Measurements from ENCODE around the gene SBNO2.
"Not testable (repeated sequence)": the region's sequence is repeated elsewhere in the genome, so short reads cannot be mapped to it uniquely, and the experiment has no call there.

The SBNO2 gene

DNA sequence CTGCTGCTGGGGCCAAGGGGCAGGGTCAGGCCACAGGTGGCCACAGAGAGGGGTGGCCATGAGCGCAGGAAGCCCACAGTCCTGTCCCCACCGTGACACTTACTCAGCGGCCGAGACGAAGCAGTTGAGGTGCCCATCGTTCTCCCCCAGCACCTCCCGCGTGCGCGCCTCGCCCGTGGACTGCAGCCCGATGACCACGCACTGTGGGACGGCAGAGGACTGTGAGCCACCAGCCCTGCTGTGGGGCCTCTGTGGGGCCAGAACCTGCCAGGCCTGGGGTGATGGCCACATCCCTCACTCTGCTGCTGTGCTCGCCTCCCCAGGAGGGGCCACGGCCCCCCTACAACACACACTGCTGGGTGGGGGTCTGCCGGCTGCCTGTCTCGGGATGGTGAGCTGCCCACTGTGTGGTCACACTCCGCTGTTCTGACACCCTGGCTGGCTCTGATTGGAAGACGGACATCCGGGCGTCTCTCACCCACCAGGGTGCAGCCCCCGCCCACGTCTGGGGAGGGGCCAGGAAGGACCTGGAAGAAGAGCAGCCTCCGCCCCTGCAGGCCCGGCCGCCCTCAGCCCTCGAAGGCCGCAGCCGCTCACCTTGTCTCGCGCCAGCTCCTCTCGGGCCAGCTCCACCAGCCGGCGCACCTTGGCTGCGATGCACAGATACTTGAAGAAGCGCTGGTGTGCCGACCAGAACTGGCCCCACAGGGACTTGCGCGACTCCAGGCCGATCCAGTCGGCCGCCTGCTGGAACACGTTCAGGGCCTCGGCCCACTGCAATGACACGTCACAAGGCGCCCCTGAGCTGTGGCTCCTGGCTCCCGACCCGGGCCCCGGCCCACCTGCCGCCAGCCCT is 57.1 kb downstream of the SBNO2 start:
- no peak for DNase-seq

DNA sequence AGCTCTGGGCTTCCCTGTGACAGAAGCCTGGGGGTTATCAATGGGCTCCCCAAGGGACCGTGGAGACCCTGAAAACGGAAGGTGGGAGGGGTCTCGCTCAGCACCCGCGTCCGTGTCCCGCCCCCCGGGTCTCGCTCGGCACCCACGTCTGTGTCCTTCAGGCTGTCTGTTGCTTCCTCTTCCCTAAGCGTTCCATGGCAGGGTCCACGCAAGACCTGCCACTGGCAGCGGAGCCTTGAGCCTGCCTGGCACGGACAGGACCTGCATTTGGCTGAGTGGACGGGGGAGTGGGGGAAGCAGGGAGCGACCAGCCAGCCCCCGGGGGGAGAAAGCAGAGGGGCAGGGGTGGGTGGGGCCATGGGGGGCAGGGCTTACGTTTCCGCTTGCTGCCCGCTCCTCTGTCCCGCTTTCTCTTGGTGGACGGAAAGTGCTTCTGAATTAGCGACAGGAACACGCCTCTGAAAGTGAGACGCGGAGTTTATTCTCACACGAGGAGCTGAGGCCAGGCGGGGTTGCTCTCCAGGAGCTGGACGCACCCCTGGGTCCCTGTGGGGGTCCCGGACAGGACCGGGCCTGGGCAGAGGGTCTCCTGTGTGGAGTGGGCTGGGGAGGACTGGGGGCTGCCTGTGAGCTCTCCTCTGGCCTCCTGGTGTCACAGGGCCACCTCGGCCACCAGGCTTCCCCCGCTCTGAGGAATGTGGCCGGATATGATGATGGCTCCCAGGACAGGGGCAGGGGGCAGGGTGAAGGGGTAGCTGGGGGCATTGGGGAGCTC is 58.2 kb downstream of the SBNO2 start:
- DNase-seq, result no peak

DNA sequence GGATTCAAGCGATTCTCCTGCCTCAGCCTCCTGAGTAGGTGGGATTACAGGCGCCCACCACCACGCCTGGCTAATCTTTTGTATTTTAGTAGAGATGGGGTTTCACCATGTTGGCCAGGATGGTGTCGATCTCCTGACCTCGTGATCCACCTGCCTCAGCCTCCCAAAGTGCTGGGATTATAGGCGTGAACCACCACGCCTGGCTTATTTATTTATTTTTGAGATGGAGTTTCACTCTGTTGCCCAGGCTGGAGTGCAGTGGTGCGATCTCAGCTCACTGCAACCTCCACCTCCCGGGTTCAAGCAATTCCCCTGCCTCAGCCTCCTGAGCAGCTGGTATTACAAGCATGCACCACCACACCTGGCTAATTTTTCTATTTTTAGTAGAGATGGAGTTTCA is 59.3 kb downstream of the SBNO2 start:
- not testable (repeated sequence) for DNase-seq

DNA sequence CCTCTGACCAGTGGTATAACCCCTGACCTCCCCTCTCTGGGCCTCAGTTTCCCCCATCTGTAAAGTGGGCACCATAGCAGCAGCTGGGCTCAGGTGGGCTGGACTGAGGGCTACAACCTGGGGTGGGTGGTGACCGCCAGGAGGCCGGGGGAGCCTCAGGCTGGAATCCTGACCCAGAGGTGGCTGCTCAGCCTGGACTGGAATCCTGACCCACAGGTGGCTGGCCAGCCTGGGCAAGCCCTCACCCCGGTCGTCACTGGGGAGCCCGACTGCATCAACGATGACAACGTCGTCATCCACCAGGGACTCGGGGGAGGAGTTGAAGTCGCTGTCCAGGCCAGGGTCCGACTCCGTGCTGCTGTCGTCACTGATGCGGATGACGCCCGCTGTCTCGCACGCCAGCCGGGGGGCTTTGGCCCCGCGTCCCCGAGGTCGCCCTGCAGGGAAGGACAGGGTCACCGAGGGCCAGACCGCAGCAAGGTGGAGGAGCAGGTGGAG is 60.0 kb downstream of the SBNO2 start:
- DNase-seq, result no peak

DNA sequence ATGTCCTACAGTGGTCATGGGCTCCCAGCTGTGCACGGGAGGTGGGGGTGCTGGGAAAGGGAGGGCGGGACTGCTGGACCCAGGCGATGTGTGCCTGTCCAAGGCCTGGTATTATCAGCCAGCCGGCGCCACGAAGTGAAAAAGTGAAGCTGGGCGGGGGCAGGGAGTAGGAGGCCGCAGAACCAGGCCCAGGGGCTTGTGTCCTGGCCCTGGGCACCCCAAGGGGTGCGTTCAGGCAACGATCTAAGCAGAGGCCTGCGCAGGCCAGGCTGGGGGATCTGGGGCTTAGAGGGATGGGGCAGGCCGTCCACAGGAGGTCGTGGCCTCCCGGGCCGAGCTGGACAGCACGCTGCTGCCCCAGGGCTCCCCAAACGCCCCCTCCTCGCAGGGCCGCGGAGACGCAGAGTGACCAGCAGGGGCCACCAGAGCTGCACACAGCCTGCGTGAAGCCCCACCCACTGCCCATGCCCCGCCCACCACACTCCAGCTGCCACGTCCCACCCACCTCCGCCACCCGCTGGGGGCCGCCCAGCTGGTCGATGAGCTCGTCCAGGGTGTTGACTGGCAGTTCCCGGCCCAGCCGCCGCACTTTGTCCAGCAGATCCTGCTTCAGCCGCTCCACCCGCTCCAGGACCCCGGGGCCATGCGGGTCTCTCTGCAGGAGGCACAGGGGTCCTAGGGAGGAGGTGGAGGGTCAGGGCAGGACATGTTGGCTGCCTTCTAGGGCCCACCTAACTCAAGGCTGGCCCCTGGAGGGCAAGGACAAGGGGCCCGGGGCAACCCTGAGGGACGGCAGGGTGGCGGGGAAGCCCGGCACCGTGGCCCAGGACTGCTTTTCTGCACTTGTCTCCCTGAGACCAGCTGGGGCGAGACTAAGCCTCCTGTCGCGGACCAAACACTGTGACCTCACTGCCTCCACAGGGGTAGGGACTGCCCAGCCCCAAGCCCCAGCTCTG is 60.8 kb downstream of the SBNO2 start:
- peak; percentile 49 for DNase-seq

DNA sequence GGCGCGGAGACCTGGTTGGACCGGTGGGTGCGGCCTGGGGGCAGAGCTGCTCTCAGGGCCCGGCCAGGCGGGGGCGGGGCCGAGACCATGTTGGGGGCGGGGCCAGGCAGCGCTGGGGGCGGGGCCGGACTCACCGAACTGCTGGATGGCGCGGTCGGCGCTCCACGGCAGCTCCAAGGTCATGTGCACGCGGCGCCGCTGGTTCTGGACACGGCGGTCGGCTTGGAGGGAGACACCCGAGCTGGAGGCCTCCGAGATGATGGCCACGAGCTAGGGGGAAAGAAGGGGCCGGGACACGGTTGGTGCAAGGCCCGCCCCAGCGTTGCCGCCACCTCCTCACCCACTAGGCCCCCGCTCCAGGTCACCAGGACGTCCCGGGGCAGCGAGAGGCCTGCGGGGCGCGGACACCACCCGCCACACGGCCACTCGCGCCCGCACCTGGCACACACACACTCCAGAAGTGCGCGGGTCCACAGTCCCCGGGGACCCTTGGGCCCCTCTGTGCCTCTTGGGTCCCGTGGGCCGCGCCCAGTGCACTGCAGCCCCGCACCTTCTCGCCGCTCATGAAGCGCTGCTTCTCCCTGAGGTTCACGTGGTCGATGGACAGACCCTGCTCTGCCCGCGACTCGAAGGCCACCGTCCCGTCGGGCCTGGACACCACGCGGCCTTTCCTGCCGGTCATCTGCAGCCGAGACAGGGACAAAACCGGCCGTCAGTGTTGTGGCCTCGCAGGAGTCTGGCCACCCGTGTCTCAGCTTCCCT is 61.6 kb downstream of the SBNO2 start:
- DNase-seq, result no peak

DNA sequence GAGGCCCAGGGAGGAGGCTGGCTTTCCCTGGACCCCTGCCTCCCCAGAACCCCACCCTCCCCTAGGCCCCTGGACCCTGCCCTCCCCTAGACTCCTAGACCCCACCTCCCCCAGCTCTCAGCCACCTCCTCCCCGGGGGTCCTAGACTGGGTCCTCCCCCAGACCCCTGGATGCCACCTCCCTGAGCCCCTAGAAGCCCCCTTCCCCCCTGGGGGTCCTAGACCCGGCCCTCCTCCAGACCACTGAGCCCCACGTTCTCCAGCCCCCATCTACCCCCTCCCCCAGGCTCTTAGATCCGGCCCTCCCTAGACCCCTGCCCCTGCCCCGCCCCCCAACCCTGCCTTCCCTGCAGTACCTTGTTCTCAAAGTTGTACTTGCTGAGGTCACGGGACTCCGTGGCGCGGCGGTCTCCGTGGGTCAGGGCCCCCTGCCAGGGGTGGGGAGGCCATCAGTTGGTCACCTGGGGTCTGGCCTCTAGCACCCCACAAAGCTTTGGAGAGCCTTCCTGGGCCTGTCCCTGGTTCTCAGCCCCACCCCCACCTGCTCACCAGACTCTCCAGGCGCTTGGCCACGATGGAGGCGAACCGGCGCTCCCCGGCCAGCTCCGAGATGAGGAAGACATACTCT is 62.3 kb downstream of the SBNO2 start:
- no peak for DNase-seq

DNA sequence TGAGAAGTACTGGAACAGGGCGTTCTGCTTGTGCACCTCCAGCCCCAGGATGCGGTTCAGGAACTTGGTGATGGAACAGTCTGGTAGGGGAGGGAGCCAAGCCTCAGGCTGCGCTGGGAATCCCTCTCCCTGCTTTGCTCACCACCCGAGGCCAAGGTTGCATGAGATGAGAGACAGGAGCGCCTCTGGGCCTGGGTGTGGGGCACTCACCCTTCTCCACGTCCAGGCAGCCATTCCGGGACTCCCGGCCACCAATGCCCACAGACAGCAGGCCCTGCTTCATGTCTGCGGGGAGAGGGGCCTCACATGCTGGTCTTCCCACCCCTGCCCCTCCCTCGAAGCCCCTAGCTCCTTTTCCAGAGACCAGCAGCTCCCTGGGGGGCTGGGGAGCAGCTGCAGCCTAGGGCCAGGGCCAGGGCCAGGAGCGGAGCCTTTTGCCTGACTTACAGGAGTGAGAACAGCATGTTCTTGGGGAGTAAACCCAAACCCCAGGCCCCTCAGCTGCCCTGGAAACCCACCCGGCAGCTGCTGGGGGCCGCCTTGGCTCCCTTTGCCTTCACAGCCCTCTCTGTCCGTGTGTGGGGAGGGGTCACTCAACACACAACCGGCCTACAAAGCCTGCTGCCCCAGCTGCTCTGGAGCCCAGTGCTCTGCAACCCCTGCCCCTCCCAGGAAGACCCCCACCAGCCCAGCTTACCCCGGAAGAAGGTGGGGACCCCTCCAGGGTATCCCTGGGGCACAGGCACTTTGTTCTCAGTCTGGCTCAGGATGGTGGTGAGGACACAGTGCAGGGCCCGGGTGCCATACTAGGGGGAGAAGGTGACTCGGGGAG is 63.0 kb downstream of the SBNO2 start:
- no peak for DNase-seq

DNA sequence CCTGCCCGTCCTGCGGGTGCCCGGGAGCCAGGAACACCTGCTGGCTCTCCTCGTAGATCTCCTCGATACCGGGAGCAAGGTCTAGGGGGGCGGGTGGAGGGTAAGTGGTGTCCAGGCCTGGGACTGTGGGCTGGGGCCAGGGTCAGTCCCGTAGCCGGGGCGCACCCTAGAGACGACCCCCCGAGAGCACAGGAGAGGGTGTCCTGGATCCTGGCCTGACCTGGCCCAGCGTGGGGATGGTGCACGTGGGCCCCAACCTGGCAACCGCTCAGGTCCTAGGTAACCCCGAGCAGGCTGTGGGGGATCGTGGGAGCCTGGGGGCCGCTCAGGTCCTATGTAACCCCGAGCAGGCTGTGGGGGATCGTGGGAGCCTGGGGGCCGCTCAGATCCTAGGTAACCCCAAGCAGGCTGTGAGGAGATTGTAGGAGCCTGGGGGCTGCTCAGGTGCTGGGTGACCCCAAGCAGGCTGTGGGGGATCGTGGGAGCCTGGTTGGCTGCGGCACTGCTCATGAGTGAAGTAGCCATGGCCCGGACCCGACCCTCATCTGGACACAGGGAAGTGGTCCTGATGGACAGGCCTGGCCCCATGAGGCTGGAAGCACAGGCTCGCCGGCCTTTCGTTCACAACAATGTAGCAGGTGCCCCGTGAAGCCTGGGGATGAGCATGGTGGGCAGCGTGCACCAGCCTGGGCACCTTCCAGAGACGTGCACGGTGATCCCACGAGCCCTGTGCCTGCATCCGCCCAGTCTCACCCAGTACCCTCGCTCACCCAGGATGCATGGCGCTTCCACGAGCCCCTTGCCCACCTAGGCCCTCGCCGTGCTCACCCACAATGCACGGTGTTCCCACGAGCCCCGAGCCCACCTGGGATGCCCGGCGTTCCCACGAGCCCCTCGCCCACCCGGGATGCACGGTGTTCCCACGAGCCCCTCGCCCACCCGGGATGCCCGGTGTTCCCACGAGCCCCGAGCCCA is 64.1 kb downstream of the SBNO2 start:
- DNase-seq, result no peak

DNA sequence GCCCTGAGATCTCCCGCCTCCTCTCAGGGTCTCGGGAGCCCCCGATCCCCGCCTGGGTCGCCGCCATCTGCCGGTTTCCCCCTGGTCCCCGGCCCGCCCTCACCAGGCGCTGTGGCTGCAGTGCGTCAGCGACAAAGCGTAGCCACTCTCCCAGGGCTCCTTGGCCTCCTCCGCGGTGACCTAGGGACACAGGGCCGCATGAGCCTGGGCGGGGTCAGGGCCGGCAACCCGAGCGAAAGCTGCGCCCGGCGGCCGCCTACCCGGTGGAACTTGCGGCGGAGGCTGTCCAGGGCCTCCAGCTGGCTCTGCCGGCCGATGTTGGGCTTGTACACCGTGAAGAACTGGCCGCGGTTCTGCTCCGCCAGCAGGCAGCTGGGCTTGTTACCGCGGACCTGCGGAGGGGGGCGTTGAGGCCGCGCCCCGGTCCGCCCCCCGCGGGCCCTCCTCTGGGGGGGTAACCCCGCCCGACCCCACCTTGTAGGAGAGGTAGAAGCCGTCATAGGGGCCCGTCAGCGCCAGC is 65.0 kb downstream of the SBNO2 start:
- DNase-seq, result no peak

DNA sequence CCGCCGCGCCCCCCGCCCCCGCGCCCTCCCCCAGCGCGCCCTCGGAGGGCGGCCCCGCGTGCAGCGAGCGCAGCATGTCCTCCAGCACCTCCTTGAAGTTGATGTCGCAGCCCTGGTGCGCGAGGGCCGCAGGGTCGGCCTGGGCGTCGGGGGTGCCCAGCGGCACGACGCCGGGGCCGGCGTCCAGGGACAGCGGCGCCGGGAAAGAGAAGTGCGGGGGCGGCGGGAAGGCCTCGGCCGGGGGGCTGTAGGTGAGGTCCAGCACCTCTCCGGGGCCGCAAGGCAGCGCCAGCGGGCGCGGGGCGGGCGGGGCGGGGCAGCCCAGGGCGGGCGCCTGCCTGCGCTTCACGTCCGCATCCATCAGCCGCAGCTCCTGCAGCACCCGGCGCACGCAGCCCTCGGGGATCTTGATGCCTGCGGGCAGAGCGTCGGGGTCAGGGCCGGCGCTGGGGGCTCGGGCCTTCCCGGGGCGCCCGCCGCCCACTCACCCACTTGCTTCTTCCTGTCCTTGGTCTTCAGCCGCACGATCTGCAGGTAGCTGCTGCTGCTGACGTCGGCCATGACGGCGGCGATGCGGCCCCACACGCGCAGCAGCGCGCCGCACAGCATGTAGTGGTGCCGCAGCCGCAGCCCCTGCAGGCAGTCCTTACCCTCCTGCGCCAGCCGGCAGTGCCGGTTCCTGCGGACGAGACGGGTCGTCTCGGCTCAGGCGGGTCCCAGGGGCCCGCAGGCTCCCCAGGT is 65.6 kb downstream of the SBNO2 start:
- DNase-seq, result no peak

DNA sequence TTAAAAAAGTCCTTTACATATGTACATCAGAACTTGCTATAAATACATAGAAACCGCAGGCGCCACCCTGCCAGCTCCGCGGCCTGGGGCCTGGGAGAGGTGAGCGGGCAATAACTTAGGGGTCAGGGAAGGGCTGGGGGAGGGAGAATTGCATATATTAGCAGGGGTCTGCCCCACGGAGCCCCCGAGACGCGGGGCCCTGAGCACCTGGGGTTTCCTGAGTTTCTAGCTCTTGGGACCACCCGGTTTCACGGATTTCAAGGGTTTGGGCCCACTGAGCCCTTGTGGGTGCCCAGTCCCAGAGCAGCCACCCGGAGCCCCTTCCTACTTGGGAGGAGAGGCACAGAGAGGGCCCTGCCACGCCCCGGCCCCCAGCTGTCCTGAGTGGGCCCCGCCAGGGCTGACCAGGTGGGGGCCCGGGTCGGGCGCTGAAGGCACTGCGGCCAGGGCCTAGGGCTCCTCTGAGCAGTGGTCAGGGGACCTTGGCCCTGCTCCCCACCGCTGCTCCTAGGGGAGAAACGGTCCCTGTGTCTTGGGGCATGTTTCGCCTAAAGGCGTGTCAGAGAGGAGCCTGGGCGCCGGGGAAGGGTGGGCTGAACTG is 66.3 kb downstream of the SBNO2 start:
- no peak for DNase-seq

DNA sequence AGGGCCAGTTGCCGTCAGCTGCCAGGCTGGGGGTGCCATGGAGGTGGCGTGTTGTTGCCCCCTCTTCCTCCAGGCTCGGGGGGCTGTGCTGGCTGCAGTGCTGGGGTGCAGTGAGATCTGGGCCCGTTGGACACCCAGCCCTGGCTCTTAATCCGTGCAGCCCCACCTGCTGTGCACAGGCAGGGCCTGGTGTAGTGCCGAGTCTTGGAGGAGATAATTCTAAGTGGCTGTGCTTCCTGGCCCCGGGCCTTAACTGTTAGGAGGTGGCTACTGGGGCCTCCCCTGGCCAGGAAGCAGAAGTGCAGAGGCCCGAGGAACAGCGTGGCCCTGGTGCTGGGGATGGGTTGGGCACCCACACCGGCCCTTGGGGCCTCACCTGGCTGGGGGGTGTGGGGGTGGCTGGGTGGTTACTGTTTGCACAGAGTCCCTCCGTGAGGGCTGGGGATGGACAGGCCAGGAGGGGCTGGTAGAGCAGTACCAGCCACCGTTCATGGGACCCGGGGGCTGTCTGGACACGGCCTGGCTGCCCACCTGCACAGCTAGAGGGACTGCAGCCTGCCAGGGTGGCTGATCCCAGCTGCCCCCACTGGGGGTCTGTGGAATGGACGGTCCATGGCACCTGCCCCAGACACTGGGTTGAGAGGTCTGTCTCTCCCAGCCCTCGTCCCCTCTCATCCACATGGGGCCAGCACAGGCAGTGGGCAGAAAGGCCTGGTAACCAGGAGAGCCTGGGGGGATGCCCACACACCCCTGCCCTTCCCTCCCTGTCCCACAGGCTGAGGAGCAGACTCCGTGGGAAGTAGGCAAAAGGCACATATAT is 67.0 kb downstream of the SBNO2 start:
- no peak for DNase-seq

DNA sequence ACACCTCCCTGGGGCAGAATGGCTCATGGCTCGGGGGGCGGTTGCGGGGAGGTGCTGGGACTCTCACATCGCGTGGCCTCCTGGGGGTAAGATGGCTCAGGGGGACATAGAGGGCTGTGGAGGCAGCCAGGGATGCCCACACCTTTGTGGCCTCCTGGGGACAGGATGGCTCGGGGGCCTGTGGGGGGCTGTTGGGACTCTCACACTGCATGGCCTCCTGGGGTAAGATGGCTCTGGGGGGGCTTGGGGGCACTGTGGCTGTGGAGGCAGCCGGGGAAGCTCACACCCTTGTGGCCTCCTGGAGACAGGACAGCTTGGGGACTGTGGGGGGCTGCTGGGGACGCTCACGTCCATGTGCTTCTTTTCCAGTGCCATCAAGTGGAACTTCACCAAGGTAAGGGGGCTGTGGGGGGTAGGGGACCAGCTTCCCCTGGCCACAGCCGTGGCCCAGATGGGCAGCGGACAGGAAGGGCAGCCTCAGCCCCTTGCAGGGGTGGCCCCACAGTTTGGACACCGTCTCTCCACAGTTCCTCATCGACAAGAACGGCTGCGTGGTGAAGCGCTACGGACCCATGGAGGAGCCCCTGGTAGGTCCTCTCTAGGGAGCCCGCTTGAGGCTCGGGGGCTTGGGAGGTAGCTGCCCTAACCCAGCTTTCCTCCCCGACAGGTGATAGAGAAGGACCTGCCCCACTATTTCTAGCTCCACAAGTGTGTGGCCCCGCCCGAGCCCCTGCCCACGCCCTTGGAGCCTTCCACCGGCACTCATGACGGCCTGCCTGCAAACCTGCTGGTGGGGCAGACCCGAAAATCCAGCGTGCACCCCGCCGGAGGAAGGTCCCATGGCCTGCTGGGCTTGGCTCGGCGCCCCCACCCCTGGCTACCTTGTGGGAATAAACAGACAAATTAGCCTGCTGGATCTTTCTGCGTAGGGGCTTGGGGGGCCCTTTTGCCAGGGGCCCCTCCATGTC is 67.9 kb downstream of the SBNO2 start:
- no peak for DNase-seq

DNA sequence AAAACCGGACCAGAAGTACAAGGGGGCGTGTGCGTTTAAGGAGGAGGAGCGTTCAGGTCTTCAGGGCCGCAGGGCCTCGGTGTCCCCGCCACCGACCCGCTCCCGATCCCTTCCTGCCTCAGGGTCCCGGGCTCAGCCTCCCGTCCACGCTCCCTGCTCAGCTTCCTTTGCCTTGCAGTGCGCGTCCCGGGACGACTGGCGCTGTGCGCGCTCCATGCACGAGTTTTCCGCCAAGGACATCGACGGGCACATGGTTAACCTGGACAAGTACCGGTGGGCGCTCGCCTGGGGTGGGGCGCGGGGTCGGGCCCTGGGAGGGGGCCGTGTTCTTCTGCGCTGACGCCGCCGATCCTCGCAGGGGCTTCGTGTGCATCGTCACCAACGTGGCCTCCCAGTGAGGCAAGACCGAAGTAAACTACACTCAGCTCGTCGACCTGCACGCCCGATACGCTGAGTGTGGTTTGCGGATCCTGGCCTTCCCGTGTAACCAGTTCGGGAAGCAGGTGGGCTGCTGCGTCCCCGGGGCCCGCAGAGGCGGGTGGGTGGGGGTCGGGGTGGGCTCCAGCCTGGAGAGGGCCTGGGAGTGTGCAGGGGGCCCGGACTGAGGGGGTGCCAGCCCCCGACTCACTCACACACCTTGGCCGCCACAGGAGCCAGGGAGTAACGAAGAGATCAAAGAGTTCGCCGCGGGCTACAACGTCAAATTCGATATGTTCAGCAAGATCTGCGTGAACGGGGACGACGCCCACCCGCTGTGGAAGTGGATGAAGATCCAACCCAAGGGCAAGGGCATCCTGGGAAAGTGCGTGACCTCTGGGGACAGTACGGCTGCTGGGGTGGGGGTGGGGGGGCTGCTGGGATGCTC is 68.8 kb downstream of the SBNO2 start:
- DNase-seq, result no peak
